ENCODE measurements around the gene PTPN20.

PTPN20 gene

DNA sequence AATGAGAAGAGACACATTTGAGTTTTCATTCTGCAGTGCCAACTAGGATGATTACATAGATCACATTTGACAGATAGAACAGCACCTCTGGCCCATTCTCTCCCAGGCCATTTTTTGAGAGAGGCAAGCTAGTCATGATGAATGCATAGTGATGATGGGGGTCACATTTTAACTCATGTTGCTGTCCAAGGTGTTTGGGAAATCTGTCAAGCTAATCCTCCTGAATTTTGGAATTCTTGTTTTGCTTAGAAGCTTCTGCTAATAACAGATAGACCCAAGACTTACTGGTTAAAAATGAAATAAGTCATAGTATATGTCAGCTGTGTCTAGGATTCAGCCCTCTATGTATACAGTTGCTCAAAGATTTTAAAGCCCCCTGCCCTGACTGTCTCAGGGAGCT, 101.0 kb downstream of the PTPN20 start:
- H3K27me3 ChIP-seq (ENCODE audit: control insufficient read depth, insufficient read depth, low read length), result no peaks in the 10 kb centered on the region

DNA sequence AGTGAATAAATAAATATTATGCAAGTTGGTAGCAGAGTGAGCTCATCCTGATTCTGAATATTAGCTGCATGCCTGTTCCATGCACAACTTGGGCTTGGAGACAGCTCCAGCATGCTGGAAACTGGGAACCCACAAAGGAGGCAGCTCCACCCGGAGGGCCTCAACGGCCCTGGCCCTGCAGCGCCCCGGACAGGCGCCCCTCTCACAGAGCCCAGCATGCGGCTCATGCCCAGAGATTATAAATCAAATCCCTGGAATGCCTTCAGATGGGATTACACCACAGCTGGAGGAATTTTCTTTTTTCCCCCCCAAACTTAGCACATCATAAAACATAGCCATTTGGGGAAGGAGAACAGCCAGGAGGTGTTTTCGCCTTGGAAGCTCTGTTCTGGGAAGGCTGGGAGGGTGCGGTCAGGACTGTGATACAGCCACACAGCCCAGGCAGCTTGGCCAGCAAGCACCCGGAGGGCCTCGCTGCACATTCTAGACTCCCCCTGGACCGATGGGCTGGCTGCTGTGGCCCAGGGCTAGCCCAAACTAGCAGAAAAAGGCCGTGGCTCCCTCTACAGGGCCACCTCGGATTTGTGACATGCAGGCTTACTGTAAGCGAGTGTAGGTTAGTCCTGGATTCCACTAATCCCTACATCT, 102.4 kb downstream of the PTPN20 start:
- Histone ChIP-seq H3K4me1 (ENCODE audit: control insufficient read depth, insufficient read depth, low read length) (no peaks in the 10 kb centered on the region), H3K36me3 (ENCODE audit: control insufficient read depth, insufficient read depth, low read length) (no peaks in the 10 kb centered on the region), H3K9ac (ENCODE audit: low read depth, low read length) (no peak overlapping the region), H3K9me3 (ENCODE audit: control insufficient read depth, insufficient read depth, low read length) (no peaks in the 10 kb centered on the region), H3K27me3 (ENCODE audit: control insufficient read depth, insufficient read depth, low read length) (no peaks in the 10 kb centered on the region), H3K4me3 (ENCODE audit: low read depth, low read length) (no peak overlapping the region), H3K27ac (ENCODE audit: low read depth, low read length) (no peak overlapping the region)

More for the DNA sequence above, 101.0 kb downstream of the PTPN20 start:
- no peaks in the 10 kb centered on the region for H3K36me3 ChIP-seq (ENCODE audit: control insufficient read depth, insufficient read depth, low read length)
- H3K4me3 ChIP-seq (ENCODE audit: low read depth, low read length), result no peak overlapping the region
- no peak overlapping the region for H3K27ac ChIP-seq (ENCODE audit: low read depth, low read length)
- no peaks in the 10 kb centered on the region for H3K4me1 ChIP-seq (ENCODE audit: control insufficient read depth, insufficient read depth, low read length)
- no peaks in the 10 kb centered on the region for H3K9me3 ChIP-seq (ENCODE audit: control insufficient read depth, insufficient read depth, low read length)
- no peak overlapping the region for H3K9ac ChIP-seq (ENCODE audit: low read depth, low read length)

DNA sequence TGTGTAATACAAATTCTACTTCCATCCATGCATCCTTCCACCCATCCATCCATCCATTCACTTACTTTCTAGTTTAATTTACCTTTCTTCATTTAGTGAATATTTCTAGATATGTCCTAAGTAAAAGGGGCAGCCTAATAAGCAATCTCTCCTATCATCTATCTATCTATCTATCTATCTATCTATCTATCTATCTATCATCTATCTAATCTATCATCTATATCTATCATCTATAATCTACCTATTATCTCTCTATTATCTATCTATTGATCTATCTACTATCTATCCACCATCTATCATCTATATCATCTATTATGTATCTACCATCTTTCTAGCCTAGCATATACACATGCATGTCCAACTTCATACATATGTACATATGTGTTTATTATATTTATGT, 104.2 kb downstream of the PTPN20 start:
- Histone ChIP-seq H3K36me3 (ENCODE audit: control insufficient read depth, insufficient read depth, low read length) (no peaks in the 10 kb centered on the region), H3K4me1 (ENCODE audit: control insufficient read depth, insufficient read depth, low read length) (no peaks in the 10 kb centered on the region), H3K4me3 (ENCODE audit: low read depth, low read length) (no peak overlapping the region), H3K27me3 (ENCODE audit: control insufficient read depth, insufficient read depth, low read length) (no peaks in the 10 kb centered on the region), H3K9me3 (ENCODE audit: control insufficient read depth, insufficient read depth, low read length) (no peaks in the 10 kb centered on the region), H3K9ac (ENCODE audit: low read depth, low read length) (no peak overlapping the region), H3K27ac (ENCODE audit: low read depth, low read length) (no peak overlapping the region)

DNA sequence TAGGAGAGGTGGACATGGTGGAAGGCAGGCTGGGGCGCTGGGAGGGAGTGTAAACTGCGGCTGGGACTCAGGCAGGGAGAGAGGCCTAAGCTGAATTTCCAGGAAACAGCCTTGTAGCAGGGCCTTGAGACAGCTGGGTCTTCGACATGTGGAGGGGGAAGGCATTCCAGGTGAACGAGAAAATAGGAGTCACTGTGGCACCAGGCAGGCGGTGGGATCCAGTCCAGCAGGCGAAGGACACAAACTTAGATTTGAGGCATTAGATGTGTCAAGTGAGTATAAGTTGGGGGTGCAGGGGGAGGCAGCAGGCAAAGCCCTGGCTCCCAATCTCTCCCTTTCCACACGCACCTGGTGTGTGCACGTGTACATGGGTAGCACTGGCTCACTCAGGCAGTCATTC, 105.3 kb downstream of the PTPN20 start:
- Histone ChIP-seq H3K9me3 (ENCODE audit: control insufficient read depth, insufficient read depth, low read length) (no peaks in the 10 kb centered on the region), H3K4me1 (ENCODE audit: control insufficient read depth, insufficient read depth, low read length) (no peaks in the 10 kb centered on the region), H3K4me3 (ENCODE audit: low read depth, low read length) (no peak overlapping the region), H3K27ac (ENCODE audit: low read depth, low read length) (no peak overlapping the region), H3K9ac (ENCODE audit: low read depth, low read length) (no peak overlapping the region), H3K27me3 (ENCODE audit: control insufficient read depth, insufficient read depth, low read length) (no peaks in the 10 kb centered on the region), H3K36me3 (ENCODE audit: control insufficient read depth, insufficient read depth, low read length) (no peaks in the 10 kb centered on the region)

DNA sequence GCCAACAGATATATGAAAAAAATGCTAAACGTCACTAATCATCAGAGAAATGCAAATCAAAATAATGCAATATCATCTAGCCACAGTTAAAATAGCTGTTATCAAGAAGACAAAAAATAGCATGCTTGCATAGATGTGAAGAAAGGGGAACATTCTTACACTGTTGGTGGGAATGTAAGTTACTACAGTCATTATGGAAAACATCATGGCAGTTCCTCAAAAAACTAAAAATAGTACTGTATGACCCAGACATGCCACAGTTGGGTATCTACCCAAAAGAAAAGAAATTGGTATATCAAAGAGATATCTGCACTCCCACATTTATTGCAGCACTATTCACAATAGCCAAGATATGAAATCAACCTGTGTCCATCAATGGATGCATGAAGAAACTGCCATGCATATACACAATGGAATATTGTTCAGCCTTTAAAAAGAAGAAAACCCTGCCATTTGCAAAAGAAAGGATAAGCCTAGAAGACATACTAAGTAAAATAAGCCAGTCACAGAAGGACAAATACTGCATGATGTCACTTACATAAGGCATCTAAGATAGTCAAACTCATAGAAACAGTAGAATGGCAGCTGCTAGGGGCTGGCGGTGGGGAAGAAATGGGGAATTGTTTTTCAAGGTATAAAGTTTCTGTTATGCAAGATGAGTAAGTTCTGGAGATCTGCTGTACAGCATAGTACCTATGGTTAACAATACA, 107.0 kb downstream of the PTPN20 start:
- Histone ChIP-seq H3K9me3 (ENCODE audit: control insufficient read depth, insufficient read depth, low read length) (no peaks in the 10 kb centered on the region), H3K4me3 (ENCODE audit: low read depth, low read length) (no peak overlapping the region), H3K4me1 (ENCODE audit: control insufficient read depth, insufficient read depth, low read length) (no peaks in the 10 kb centered on the region), H3K27me3 (ENCODE audit: control insufficient read depth, insufficient read depth, low read length) (no peaks in the 10 kb centered on the region), H3K9ac (ENCODE audit: low read depth, low read length) (no peak overlapping the region), H3K27ac (ENCODE audit: low read depth, low read length) (no peak overlapping the region), H3K36me3 (ENCODE audit: control insufficient read depth, insufficient read depth, low read length) (no peaks in the 10 kb centered on the region)

DNA sequence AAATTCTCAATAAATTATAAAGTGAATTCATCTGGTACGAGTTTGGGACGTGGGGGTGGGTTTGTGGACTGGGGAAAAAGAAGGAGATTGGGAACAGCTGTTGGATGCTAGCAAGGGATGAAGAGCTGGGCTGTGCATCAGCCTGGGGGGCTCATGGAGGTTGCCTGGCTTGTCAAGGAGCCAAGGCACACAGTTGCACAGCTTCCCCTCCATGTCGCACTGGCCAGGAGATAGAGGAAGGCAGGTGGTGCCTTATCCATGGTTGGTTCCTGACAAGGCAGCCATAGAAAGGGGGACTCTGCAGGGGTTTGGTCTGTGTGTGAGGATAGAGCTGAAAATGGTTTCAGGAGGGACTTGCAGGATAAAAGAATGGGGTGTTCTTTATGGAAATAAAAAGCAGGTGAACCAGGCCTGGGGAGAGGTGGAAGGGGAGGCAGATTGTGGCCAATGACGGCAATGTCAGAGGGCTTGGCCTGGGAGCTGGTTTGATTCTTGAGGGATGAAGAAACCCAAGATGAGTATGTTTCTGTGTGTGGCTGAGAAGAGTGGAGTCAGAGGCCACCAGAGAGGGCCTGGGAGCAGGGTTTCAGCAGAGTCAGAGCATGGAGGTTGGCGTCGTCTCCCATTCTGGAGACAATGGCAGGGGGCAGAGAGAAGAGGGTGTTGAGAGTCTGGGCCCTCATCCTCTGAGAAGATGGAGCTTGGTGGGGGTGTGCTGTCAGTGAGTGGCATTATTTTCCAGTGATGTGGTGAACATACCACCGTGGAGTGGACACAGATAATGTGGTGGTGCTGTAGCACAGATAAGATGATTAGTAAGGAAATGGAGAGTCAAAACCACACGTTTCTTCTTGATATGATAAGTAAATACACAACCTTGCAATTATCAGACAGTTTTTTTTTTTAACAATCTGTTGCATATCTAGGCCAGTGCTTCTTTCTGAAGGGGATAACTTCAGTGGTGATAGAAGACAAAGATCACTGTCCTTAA, 108.2 kb downstream of the PTPN20 start:
- Histone ChIP-seq H3K27me3 (ENCODE audit: control insufficient read depth, insufficient read depth, low read length) (no peaks in the 10 kb centered on the region), H3K36me3 (ENCODE audit: control insufficient read depth, insufficient read depth, low read length) (no peaks in the 10 kb centered on the region), H3K27ac (ENCODE audit: low read depth, low read length) (no peak overlapping the region), H3K9ac (ENCODE audit: low read depth, low read length) (no peak overlapping the region), H3K9me3 (ENCODE audit: control insufficient read depth, insufficient read depth, low read length) (no peaks in the 10 kb centered on the region), H3K4me1 (ENCODE audit: control insufficient read depth, insufficient read depth, low read length) (no peaks in the 10 kb centered on the region), H3K4me3 (ENCODE audit: low read depth, low read length) (no peak overlapping the region)

DNA sequence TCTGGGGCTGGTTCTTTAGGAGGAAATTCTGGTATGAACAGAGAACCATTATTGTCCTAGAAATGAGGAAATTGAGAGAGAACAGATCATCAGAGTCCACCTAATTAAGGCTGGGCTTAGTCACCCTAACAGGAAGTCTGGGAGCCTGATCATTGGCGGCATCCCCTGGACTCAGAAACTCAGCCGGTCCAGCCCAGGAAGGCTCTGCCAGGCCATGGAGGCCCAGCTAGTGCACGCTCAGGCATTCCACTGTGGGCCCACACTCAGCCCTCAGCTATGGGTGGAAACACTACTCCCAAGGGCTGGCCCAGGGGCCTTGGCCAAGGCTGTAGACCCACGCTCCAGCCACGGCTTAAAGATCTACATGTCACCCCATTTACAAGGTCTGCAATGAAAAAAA, 109.2 kb downstream of the PTPN20 start:
- H3K36me3 ChIP-seq (ENCODE audit: control insufficient read depth, insufficient read depth, low read length), result no peaks in the 10 kb centered on the region
- H3K27me3 ChIP-seq (ENCODE audit: control insufficient read depth, insufficient read depth, low read length), result no peaks in the 10 kb centered on the region
- no peaks in the 10 kb centered on the region for H3K9me3 ChIP-seq (ENCODE audit: control insufficient read depth, insufficient read depth, low read length)
- H3K9ac ChIP-seq (ENCODE audit: low read depth, low read length), result no peak overlapping the region
- H3K4me3 ChIP-seq (ENCODE audit: low read depth, low read length), result no peak overlapping the region
- no peaks in the 10 kb centered on the region for H3K4me1 ChIP-seq (ENCODE audit: control insufficient read depth, insufficient read depth, low read length)
- no peak overlapping the region for H3K27ac ChIP-seq (ENCODE audit: low read depth, low read length)

DNA sequence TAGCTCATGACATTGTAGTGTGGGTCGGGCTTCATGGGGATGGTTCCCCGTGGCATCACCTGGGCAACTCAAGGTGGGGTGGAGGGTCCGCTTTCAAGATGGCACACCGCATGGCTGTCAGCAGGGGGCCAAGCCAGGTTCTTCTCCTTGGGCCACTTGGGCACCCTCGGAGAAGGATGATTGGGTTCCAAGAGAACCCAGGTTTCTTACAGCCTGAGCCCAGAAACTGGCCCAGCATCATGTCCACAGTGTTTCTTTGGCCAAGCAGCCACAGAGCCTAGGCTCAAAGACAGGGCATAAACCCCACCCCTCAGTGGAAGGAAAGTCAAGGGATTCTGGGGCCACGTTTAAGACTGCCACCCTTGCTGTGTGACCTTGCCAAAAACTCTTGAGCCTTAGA, 110.6 kb downstream of the PTPN20 start:
- H3K4me3 ChIP-seq (ENCODE audit: low read depth, low read length), result no peak overlapping the region
- no peaks in the 10 kb centered on the region for H3K27me3 ChIP-seq (ENCODE audit: control insufficient read depth, insufficient read depth, low read length)
- no peaks in the 10 kb centered on the region for H3K4me1 ChIP-seq (ENCODE audit: control insufficient read depth, insufficient read depth, low read length)
- no peaks in the 10 kb centered on the region for H3K36me3 ChIP-seq (ENCODE audit: control insufficient read depth, insufficient read depth, low read length)
- no peaks in the 10 kb centered on the region for H3K9me3 ChIP-seq (ENCODE audit: control insufficient read depth, insufficient read depth, low read length)
- no peak overlapping the region for H3K9ac ChIP-seq (ENCODE audit: low read depth, low read length)
- H3K27ac ChIP-seq (ENCODE audit: low read depth, low read length), result no peak overlapping the region

DNA sequence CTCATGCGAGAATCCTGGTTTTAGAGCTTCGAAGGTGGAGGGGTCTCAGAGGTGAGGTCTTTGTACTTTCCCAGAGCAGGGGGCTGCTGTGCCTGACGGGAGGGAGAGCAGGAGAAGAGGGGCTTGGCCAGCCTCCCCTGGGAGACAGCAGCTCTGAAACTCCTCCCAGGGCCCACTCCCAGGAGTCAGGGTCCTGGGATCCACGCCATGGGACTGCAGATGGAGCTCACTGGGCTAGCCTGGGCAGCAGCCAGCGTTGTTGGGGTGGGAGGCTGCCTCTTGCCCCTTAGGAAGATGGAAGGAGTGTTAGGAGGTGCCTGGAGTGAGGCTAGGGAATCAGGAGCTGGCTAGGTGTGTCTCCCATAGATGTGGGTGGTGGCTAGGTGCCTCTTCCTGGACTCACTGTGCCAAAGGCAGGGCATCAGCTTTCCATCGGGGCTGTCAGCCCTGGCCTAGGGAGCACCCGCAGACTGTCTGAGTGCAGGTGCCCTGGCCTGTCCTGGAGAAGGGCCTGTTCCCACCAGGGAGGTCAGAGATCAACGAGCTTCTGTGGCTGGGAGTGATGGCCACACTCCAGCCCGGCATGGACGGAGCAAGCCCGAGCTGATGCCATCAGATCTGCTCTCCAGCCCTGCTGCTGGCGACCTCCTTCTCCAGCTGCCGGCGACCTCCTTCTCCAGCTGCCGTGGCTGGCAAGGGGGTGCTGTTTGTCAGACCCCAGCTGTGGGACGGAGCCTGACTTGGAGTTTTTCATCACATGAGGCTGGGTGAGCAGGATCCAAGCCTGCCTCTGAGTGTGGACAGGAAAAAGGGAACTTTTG, 111.3 kb downstream of the PTPN20 start:
- H3K27ac ChIP-seq (ENCODE audit: low read depth, low read length), result no peak overlapping the region
- H3K9me3 ChIP-seq (ENCODE audit: control insufficient read depth, insufficient read depth, low read length), result no peaks in the 10 kb centered on the region
- H3K4me1 ChIP-seq (ENCODE audit: control insufficient read depth, insufficient read depth, low read length), result no peaks in the 10 kb centered on the region
- H3K36me3 ChIP-seq (ENCODE audit: control insufficient read depth, insufficient read depth, low read length), result no peaks in the 10 kb centered on the region
- no peaks in the 10 kb centered on the region for H3K27me3 ChIP-seq (ENCODE audit: control insufficient read depth, insufficient read depth, low read length)
- no peak overlapping the region for H3K4me3 ChIP-seq (ENCODE audit: low read depth, low read length)
- no peak overlapping the region for H3K9ac ChIP-seq (ENCODE audit: low read depth, low read length)

DNA sequence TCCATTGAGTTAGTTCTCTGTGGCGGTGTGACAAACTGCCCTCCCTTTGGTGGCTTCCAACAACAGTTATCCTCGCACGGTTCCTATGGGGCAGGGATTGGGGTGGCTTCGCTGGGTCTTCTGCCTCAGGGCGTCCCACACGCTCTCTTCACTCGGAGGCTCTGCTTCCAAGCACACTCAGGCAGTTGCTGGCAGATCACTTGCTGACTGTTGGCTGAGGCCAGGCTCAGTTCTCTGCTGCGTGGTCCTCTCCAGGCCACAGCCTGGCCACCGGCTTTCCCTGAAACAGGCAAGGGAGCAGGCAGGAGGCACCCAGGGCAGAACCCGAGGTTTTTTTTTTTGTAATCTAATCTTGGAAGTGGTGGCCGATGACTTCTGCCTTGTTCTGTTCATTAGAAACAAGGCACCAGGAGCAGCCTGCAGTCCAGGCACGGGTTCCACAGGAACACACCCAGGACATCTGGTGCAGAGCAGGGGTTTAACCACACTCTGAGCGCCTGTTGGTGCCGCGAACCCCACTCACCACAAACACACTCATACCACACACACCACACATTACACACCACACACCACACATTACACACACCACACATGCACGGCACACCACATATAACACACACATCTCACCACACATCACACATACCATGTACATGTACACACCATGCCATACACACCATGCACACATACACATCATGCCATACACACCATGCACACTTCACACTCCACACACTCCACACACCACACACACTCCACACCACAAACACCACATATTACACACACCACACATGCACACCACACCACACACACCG, 112.2 kb downstream of the PTPN20 start:
- Histone ChIP-seq H3K27me3 (ENCODE audit: control insufficient read depth, insufficient read depth, low read length) (no peaks in the 10 kb centered on the region), H3K9me3 (ENCODE audit: control insufficient read depth, insufficient read depth, low read length) (no peaks in the 10 kb centered on the region), H3K9ac (ENCODE audit: low read depth, low read length) (no peak overlapping the region), H3K36me3 (ENCODE audit: control insufficient read depth, insufficient read depth, low read length) (no peaks in the 10 kb centered on the region), H3K27ac (ENCODE audit: low read depth, low read length) (no peak overlapping the region), H3K4me1 (ENCODE audit: control insufficient read depth, insufficient read depth, low read length) (no peaks in the 10 kb centered on the region), H3K4me3 (ENCODE audit: low read depth, low read length) (no peak overlapping the region)

All from HUES48 (cell line).